ENCODE results near the gene ZNF117. TPM values are rescaled to one million over a fixed set of nuclear protein-coding genes. Genes with fewer than 3 reads are reported as not detected.

ZNF117 gene
- total and polyA plus RNA-seq, 2 experiments from 2014 or later: 1.2 to 2.8 TPM

GRCh38 chr7:64996305-64996704 is 5.5 kb upstream of the ZNF117 start:
- in situ Hi-C loops (cut with MboI): no loop called here
- WGBS, 2 experiments (ENCODE audit: low coverage in 1 of 2, low lambda C conversion rate in 2 of 2, missing lambda C conversion rate in 2 of 2): 98 to 100% methylated on average over 2 of the region's 2 CpGs

GRCh38 chr7:64993901-64994300 is 3.1 kb upstream of the ZNF117 start:
- no peak overlapping the region for H3K4me2 ChIP-seq (ENCODE audit: unreplicated experiment)
- no peaks in the 10 kb centered on the region for H3K27me3 ChIP-seq (replicated peaks; ENCODE audit: insufficient read depth)
- H3K79me2 ChIP-seq (ENCODE audit: insufficient read depth): no peaks in the 10 kb centered on the region
- H2AFZ ChIP-seq: no peak overlapping the region
- DNase-seq: no peak
- no peaks in the 10 kb centered on the region for H4K20me1 ChIP-seq (ENCODE audit: insufficient read depth)
- no peaks in the 10 kb centered on the region for H3K36me3 ChIP-seq (ENCODE audit: low read depth)
- no peak overlapping the region for H3K9ac ChIP-seq
- H3K27ac ChIP-seq: no peak overlapping the region
- H3F3A ChIP-seq (ENCODE audit: insufficient read depth): no peaks in the 10 kb centered on the region
- no peaks in the 10 kb centered on the region for H3K9me3 ChIP-seq (ENCODE audit: low read depth)
- no peaks in the 10 kb centered on the region for H3K9me2 ChIP-seq (ENCODE audit: insufficient read depth)
- no peak overlapping the region for H3K4me3 ChIP-seq
- H3K4me1 ChIP-seq (ENCODE audit: insufficient read depth): peaks cover 3% of the 10 kb centered on the region; the same call in 1 of the 2 replicates
- in situ Hi-C loops (cut with MboI): no loop called here
- TF ChIP-seq EZH2 (IDR thresholded peaks at IDR 0.05; ENCODE audit: insufficient read depth, poor library complexity, severe bottlenecking): no peak
- no peak for TF ChIP-seq EZH2phosphoT487 (IDR thresholded peaks at IDR 0.05; ENCODE audit: insufficient read depth, low read depth)
- WGBS, 2 experiments (ENCODE audit: low coverage in 1 of 2, low lambda C conversion rate in 2 of 2, missing lambda C conversion rate in 2 of 2): 97 to 98% methylated on average over 7 of the region's 7 CpGs

More at GRCh38 chr7:64996305-64996704, 5.5 kb upstream of the ZNF117 start:
- H3K36me3 ChIP-seq (ENCODE audit: low read depth): no peaks in the 10 kb centered on the region; the same call in 1 of the 2 replicates
- no peaks in the 10 kb centered on the region for H3K9me3 ChIP-seq (ENCODE audit: low read depth)
- no peaks in the 10 kb centered on the region for H3K27me3 ChIP-seq (replicated peaks; ENCODE audit: insufficient read depth)
- no peaks in the 10 kb centered on the region for H3K9me2 ChIP-seq (ENCODE audit: insufficient read depth)
- H4K20me1 ChIP-seq (ENCODE audit: insufficient read depth): no peaks in the 10 kb centered on the region
- H3K4me1 ChIP-seq (ENCODE audit: insufficient read depth): peaks cover 3% of the 10 kb centered on the region; the same call in 1 of the 2 replicates
- no peak overlapping the region for H3K4me3 ChIP-seq
- DNase-seq: no peak
- no peak overlapping the region for H3K4me2 ChIP-seq (ENCODE audit: unreplicated experiment)
- H3K27ac ChIP-seq: no peak overlapping the region
- no peaks in the 10 kb centered on the region for H3F3A ChIP-seq (ENCODE audit: insufficient read depth)
- TF ChIP-seq EZH2phosphoT487 (IDR thresholded peaks at IDR 0.05; ENCODE audit: insufficient read depth, low read depth) (no peak), EZH2 (IDR thresholded peaks at IDR 0.05; ENCODE audit: insufficient read depth, poor library complexity, severe bottlenecking) (no peak)
- no peak overlapping the region for H3K9ac ChIP-seq
- H2AFZ ChIP-seq: no peak overlapping the region
- H3K79me2 ChIP-seq (ENCODE audit: insufficient read depth): peaks cover 10% of the 10 kb centered on the region

DNA sequence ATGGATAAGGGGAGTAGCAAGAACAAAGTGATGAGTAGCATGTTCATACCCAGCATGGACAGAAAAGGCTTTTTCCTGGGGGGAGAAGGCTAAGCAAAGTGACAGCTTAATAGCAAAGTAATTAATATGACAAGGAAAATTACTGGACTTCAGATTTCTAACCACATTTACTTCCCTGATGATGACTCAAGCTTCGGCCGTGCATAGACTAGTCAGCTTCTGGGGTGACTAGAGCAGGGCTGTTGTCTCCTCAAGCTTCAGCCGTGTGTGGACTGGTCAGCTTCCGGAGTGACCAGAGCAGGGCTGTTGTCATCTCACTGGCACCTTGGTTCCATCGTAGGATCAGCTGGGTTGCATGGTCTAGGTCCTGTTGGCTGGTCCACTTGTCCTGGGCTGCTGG is 2.1 kb upstream of the ZNF117 start:
- Histone ChIP-seq H4K20me1 (ENCODE audit: insufficient read depth) (no peaks in the 10 kb centered on the region), H3K27me3 (replicated peaks; ENCODE audit: insufficient read depth) (no peaks in the 10 kb centered on the region), H3K27ac (no peak overlapping the region), H3K9me2 (ENCODE audit: insufficient read depth) (no peaks in the 10 kb centered on the region), H3K4me1 (ENCODE audit: insufficient read depth) (peaks cover 3% of the 10 kb centered on the region; the same call in 1 of the 2 replicates), H3K4me2 (ENCODE audit: unreplicated experiment) (no peak overlapping the region), H3K4me3 (no peak overlapping the region), H3K9me3 (ENCODE audit: low read depth) (no peaks in the 10 kb centered on the region), H2AFZ (no peak overlapping the region), H3K36me3 (ENCODE audit: low read depth) (no peaks in the 10 kb centered on the region), H3K79me2 (ENCODE audit: insufficient read depth) (no peaks in the 10 kb centered on the region), H3K9ac (no peak overlapping the region), H3F3A (ENCODE audit: insufficient read depth) (no peaks in the 10 kb centered on the region)
- 65 to 69% methylated on average over 5 of the region's 5 CpGs for WGBS, 2 experiments (ENCODE audit: low coverage in 1 of 2, low lambda C conversion rate in 2 of 2, missing lambda C conversion rate in 2 of 2)
- TF ChIP-seq EZH2 (IDR thresholded peaks at IDR 0.05; ENCODE audit: insufficient read depth, poor library complexity, severe bottlenecking): no peak
- TF ChIP-seq EZH2phosphoT487 (IDR thresholded peaks at IDR 0.05; ENCODE audit: insufficient read depth, low read depth): no peak
- DNase-seq: peak; percentile 26
- in situ Hi-C loops (cut with MboI): no loop called here

GRCh38 chr7:64990216-64990615 is 620 bp downstream of the ZNF117 start:
- no peak overlapping the region for H3K4me2 ChIP-seq (ENCODE audit: unreplicated experiment)
- 82 to 84% methylated on average over 7 of the region's 7 CpGs for WGBS, 2 experiments (ENCODE audit: low coverage in 1 of 2, low lambda C conversion rate in 2 of 2, missing lambda C conversion rate in 2 of 2)
- DNase-seq: no peak
- H3K9ac ChIP-seq: no peak overlapping the region
- no peaks in the 10 kb centered on the region for H4K20me1 ChIP-seq (ENCODE audit: insufficient read depth)
- no peaks in the 10 kb centered on the region for H3K79me2 ChIP-seq (ENCODE audit: insufficient read depth)
- TF ChIP-seq EZH2 (IDR thresholded peaks at IDR 0.05; ENCODE audit: insufficient read depth, poor library complexity, severe bottlenecking): no peak
- no peak for TF ChIP-seq EZH2phosphoT487 (IDR thresholded peaks at IDR 0.05; ENCODE audit: insufficient read depth, low read depth)
- H3K4me3 ChIP-seq: no peak overlapping the region
- no peaks in the 10 kb centered on the region for H3K4me1 ChIP-seq (ENCODE audit: insufficient read depth)
- H3K9me2 ChIP-seq (ENCODE audit: insufficient read depth): no peaks in the 10 kb centered on the region
- H3K36me3 ChIP-seq (ENCODE audit: low read depth): no peaks in the 10 kb centered on the region
- peaks cover 3% of the 10 kb centered on the region for H3K9me3 ChIP-seq (ENCODE audit: low read depth)
- in situ Hi-C loops (cut with MboI): no loop called here
- no peak overlapping the region for H3K27ac ChIP-seq
- H3K27me3 ChIP-seq (replicated peaks; ENCODE audit: insufficient read depth): no peaks in the 10 kb centered on the region
- H3F3A ChIP-seq (ENCODE audit: insufficient read depth): no peaks in the 10 kb centered on the region
- no peak overlapping the region for H2AFZ ChIP-seq

Data from GM23248 (cell line).